HepG2 (cell line): ENCODE data around the gene CHAF1A. TPM values are rescaled to one million over a fixed set of nuclear protein-coding genes. Genes with fewer than 3 reads are reported as not detected.

Experiments
- ARNTL ChIP-seq: sonication (generic); formaldehyde crosslinking; IDR thresholded peaks from 2 replicates; pipeline ENCODE4 v1.4.0; 2020; ENCODE audit warnings: mild to moderate bottlenecking, missing genetic modification reagents
- ATF4 ChIP-seq, 2 experiments: fragments of 450-650 bp in 1 of 2; sonication (generic) in 1 of 2; formaldehyde crosslinking; IDR thresholded peaks; 2 replicates each; pipeline versions ENCODE4 v1.5.0 to v1.8.0; 2020 to 2022; ENCODE audit warnings: mild to moderate bottlenecking in 1 of 2, missing genetic modification reagents in 1 of 2
- E2F5 ChIP-seq: sonication (generic); formaldehyde crosslinking; conservative IDR thresholded peaks from 2 replicates; pipeline ENCODE4 v1.4.0; 2020; ENCODE audit warnings: missing genetic modification reagents
- ETS1 ChIP-seq: sonication (generic); formaldehyde crosslinking; IDR thresholded peaks from 2 replicates; pipeline ENCODE4 v1.4.0; 2020; ENCODE audit warnings: missing genetic modification reagents
- HNRNPL ChIP-seq: fragments of 200-400 bp; formaldehyde crosslinking; IDR thresholded peaks from 2 replicates; pipeline ENCODE4 v1.6.1; 2017; ENCODE audit warnings: mild to moderate bottlenecking, low read depth, low read length
- PPARG ChIP-seq: conservative IDR thresholded peaks from 2 replicates; pipeline ENCODE4 v1.6.1; 2016; ENCODE audit warnings: missing biosample characterization, missing genetic modification reagents
- SIX4 ChIP-seq: sonication (generic); formaldehyde crosslinking; IDR thresholded peaks from 2 replicates; pipeline ENCODE4 v1.4.0; 2020; ENCODE audit warnings: missing genetic modification reagents
- ZFP1 ChIP-seq: IDR thresholded peaks from 2 replicates; pipeline ENCODE4 v1.6.1; 2016
- ZNF121 ChIP-seq: sonication (generic); formaldehyde crosslinking; IDR thresholded peaks from 2 replicates; pipeline ENCODE4 v1.5.0; 2020; ENCODE audit warnings: mild to moderate bottlenecking, missing genetic modification reagents
- ZNF253 ChIP-seq: sonication (generic); formaldehyde crosslinking; IDR thresholded peaks from 2 replicates; pipeline ENCODE4 v1.8.0; 2022; ENCODE audit warnings: mild to moderate bottlenecking, missing genetic modification reagents, borderline replicate concordance
- ZNF281 ChIP-seq: sonication (generic); formaldehyde crosslinking; IDR thresholded peaks from 2 replicates; pipeline ENCODE4 v1.4.0; 2020; ENCODE audit warnings: missing genetic modification reagents, borderline replicate concordance
- ZNF746 ChIP-seq: sonication (generic); formaldehyde crosslinking; IDR thresholded peaks from 2 replicates; pipeline ENCODE4 v1.8.0; 2022; ENCODE audit warnings: mild to moderate bottlenecking, missing genetic modification reagents
- ZNF800 ChIP-seq: sonication (generic); formaldehyde crosslinking; IDR thresholded peaks from 2 replicates; pipeline ENCODE4 v1.4.0; 2020; ENCODE audit warnings: missing genetic modification reagents
- ZNF878 ChIP-seq: sonication (generic); formaldehyde crosslinking; IDR thresholded peaks from 2 replicates; pipeline ENCODE4 v1.8.1; 2023; ENCODE audit warnings: mild to moderate bottlenecking, missing genetic modification reagents, moderate library complexity
- polyA plus RNA-seq, 8 experiments: library from polyadenylated mRNA; depleted of rRNA in 3 of 8; stranded (reverse) in 7 of 8; unstranded in 1 of 8; fragments of >200 nt; fragmentation: Illumina TruSeq in 4 of 8; extraction: Trizol in 4 of 8; gene quantifications; 2 replicates each; pipeline versions ENCODE4 v1.2.1 to v1.2.3, GENCODE V29; 2011 to 2016; ENCODE audit warnings: low read depth in 4 of 8, missing spikeins in 1 of 8, mixed read lengths in 1 of 8; ENCODE audit not compliant: insufficient read depth in 1 of 8
- total RNA-seq, 5 experiments: library from RNA; depleted of rRNA; stranded (reverse); fragments of >200 nt; fragmentation: Illumina TruSeq; extraction: Trizol; gene quantifications; 2 replicates each; pipeline ENCODE4 v1.2.3, GENCODE V29; 2016; ENCODE audit warnings: low read depth in 1 of 5

The CHAF1A gene
- total and polyA plus RNA-seq, 2 of the 13 experiments (the other 11 are each of a cell fraction or from before 2014, with no cell fraction given), result 11.0 to 34.8 TPM

- TF ChIP-seq ATF4 (CRISPR knock-in tag; IDR thresholded peaks at IDR 0.05) (no peak), ZNF800 (no peak), ZNF121 (CRISPR knock-in tag) (no peak), PPARG (no peak), ETS1 (CRISPR knock-in tag) (no peak), ZNF281 (CRISPR knock-in tag) (no peak), SIX4 (CRISPR knock-in tag) (no peak; the same call in 1 of the 2 replicates), ZNF746 (CRISPR knock-in tag) (peak; percentile 73; the same call in 1 of the 2 replicates), HNRNPL (no peak), ARNTL (CRISPR knock-in tag) (peak; percentile 88), ZFP1 (no peak), ZNF878 (no peak), ZNF253 (CRISPR knock-in tag) (no peak), E2F5 (no peak)
These were observed 55.4 kb downstream of the CHAF1A start, which contains the start of gene UBXN6 (continued) for GRCh38 chr19:4457654-4458395.
